GM19099 (cell line): ENCODE results near the gene MTARC2.

ENCODE experiments used
- POLR2A ChIP-seq: IDR thresholded peaks from 3 replicates; pipeline ENCODE4 v1.6.1; 2011; ENCODE audit warnings: low read depth; ENCODE audit not compliant: insufficient read length; ENCODE audit errors: extremely low read depth

Gene MTARC2

DNA sequence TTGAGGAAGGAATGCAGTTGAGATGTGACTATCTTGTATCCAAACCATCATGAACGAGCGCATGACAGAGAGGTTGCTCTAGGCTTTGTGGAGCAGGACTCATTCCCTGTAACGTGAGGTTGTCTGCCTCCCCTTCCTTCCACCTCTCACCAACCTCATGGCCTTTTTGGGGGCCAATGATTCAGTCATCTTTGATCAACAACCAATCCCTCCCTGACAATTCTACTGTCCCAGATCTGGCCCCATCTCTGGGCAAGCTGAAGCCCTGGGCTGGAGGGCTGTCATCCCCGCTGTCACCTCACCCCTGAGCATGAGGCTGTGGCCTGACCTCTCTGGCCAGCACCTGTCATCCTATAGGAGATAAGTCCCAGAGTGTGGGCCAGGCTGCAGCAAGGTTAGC lies 58.3 kb downstream of the MTARC2 start:
- no peak for TF ChIP-seq POLR2A

DNA sequence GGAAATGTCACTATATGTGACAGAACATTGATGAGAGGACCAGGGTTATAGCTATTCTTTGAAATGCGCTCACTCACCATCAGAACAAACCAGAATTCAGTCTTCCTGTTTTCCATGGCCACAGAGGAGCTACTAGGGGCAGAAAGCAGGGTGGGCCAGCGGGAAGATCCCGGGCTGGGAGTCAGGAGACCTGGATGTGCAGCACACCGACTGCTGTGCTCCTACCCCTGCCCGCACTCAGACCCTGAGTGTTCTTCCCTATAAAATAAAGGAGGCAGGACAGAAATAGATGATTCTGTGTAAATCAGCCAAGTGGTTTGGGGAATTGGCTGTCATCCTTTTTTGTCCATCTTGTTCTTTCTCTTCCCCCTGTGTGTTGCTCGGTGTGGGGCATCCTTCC lies 59.6 kb downstream of the MTARC2 start:
- no peak for TF ChIP-seq POLR2A

DNA sequence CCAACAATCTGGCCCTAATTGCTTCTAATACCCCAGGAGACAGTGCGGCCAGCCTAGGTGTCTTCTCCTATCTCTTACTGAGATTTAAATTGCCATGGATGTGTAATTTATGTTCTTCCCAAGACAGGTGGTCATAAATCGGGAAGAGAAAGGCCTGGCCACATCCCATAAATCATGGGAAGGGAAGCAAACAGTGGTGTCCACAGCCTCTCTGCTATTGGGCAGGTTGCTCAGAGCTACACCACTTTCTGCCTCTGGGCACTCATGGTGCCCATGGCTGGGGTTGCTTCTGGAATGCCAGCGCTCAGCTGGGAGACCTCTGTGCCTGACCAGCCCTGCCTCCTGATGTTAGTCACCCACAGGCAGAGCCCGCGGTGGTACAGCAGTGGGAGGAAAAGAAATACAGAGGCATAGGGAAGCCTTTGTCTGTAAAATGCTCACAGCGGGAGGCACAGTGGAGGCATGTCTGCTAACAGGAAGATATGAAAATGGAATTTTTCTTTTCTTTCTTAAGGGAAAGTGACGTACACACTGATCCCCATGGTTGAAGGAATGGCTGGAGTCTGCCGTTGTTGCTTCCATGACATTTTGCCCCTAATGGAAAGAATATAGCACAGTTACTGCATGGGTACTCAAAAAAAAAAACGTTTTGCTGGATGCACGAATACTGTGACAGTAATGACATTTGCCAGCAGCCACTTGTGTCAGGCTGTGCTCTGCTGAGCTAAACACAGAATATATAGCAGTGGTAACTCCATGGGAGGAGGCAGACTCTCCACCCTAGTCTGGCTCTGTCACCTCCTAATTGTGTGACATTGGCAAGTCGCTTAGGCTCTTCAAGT lies 60.4 kb downstream of the MTARC2 start:
- no peak for TF ChIP-seq POLR2A

- TF ChIP-seq POLR2A: no peak
Measured at GRCh38 chr1:220809187-220809550, 61.0 kb downstream of the MTARC2 start.

- TF ChIP-seq POLR2A: no peak
Measured at GRCh38 chr1:220809704-220810103, 61.6 kb downstream of the MTARC2 start.

- TF ChIP-seq POLR2A: no peak
Measured at GRCh38 chr1:220810179-220810653, 62.1 kb downstream of the MTARC2 start.

DNA sequence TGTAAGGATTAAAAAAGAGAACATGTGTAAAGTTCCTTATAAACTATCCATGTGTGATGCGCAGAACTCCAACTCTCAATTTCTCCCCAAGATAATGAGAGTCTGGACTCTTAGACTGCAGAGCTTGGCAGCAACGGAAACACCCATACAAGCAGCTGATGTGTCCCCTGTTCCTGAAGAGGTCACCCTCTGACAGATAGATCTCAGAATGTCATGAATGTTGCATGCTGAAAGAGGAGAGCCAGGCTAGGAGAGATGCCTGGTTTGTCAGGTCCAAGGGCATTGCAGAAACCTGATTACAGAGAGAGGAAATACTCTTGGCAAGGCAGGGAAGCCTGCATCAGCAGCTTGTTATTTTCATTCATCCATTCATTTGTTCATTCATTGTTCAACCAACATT lies 62.8 kb downstream of the MTARC2 start:
- TF ChIP-seq POLR2A: no peak

GRCh38 chr1:220811695-220812094 lies 63.6 kb downstream of the MTARC2 start:
- no peak for TF ChIP-seq POLR2A

DNA sequence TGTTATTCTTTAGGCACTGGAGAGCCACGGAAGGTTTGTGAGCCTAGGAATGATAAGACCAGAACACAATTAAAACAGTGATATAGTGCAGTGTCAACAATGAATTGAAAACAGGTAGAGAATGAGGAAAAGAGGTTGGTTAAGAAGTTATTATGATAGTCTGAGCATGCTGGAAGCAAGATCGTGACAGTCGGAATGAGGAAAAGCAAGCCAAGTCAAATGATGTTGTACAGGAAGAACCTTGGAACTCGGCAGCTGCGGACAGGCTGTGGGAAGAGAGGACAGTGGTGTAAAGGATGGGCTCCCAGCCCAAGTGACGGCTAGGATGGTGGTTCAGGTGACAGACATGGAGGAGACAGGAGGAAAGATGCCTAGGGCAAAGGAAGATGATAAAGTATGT lies 64.2 kb downstream of the MTARC2 start:
- TF ChIP-seq POLR2A: no peak

- no peak for TF ChIP-seq POLR2A
Measured at GRCh38 chr1:220813013-220813412, 64.9 kb downstream of the MTARC2 start.

- no peak for TF ChIP-seq POLR2A
Measured at GRCh38 chr1:220815409-220815808, 67.3 kb downstream of the MTARC2 start.

DNA sequence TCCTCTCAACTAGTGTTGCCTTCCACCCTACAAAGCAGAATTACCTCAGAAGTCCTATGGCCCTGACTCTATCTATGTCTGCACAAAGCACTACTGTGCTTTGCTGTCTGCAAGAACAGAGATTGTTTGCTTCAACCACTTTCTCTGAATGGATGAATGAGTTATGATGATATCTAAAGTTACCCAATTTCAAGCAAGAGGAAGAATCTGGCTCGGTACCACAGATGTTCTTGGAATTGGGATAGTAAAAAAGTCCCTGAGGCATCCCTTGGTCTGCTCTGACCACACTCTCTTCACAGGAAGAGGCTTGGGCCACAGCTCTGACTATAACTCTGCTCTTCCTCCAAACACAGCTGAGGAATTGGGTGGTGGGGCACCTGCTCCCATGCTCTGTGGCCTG lies 69.8 kb downstream of the MTARC2 start:
- TF ChIP-seq POLR2A: no peak

DNA sequence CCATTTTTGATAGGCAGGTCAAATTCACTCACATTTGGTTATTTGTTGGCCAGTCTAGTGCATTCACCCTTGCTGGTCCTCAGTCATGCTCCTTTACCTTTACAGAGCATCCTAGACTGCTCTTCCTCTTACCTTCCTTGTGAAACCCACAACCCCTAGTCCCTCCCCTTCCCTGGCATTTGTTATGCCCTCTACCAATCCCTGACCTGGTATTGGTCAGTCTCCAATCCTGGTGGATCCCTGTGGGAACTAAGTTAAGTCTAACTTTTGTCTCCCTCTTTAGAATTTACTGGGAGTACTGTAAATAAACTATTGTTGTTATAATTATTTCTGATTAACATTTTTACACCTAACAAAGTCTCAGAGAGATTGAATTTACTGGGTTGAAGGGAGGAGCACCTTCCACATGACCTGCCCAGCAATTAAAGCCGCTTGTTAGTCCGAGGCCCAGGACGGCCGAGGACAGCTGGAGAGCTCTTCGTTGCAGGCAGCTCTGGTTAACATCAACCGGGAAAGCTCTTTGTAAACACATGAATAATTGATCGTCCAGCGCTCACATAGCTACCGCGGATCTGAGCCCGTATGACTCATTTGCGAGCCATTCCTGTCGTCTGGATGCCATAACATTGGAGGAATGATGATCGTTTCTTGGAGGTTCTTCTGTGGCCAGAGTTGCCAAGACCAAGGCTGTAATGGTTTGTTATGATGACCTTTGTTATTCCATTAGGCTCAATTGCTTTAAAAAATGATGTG lies 70.5 kb downstream of the MTARC2 start:
- TF ChIP-seq POLR2A: no peak

- TF ChIP-seq POLR2A: no peak
Measured at GRCh38 chr1:220819467-220820026, 71.4 kb downstream of the MTARC2 start.

- no peak for TF ChIP-seq POLR2A
Measured at GRCh38 chr1:220824031-220824989, 76.2 kb downstream of the MTARC2 start.

DNA sequence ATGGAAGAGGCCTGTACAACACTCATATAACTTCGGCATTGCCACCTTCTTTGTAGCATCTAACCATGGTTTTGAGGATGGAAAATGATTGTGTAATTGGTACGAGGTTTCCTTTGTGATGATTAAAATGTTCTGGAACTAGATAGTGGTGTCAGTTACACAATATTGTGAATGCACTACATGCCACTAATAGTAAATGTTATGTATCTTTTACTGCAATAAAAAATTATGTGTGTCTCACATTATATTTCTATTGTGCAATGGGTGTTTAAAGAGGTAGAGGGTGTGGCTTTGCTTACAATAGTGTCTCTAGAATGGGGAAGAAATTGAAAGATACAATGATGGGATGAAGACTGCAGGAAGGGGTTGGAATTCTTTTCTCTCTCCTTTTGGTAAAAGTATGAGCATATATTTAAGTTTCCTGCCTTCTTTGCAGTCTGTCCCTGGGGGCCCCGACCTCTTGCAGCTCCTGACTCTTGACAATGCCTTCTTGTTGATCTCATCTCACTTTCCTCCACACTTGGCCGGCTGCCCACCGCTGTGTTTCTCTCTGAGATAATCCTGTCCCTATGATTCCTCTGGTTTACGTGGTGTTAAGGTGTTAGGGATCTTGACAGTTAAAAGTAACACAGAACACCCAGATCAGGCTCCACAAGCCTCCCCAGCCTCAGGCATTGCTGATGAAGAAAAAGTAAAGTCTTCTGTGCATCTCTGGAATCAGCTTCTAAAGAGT lies 77.9 kb downstream of the MTARC2 start:
- TF ChIP-seq POLR2A: no peak
